Fibroblast of villous mesenchyme (primary cell): Measurements from ENCODE around the gene CEL. TPM values are rescaled to one million over a fixed set of nuclear protein-coding genes. Genes with fewer than 3 reads are reported as not detected.
"Not testable (repeated sequence)": the region's sequence is repeated elsewhere in the genome, so short reads cannot be mapped to it uniquely, and the experiment has no call there.

Experiments
- DNase-seq: peaks from one replicate; pipeline ENCODE4 v3.0.0-alpha.2; 2010; ENCODE audit warnings: low read depth
- H3K4me3 ChIP-seq: 2 replicates; pipeline ENCODE4 v1.5.1; 2011; ENCODE audit warnings: low read depth, mild to moderate bottlenecking, low read length
- CTCF ChIP-seq: IDR thresholded peaks from 2 replicates; pipeline ENCODE4 v1.5.1; 2012; ENCODE audit warnings: low read depth, mild to moderate bottlenecking, low read length; ENCODE audit not compliant: insufficient read depth
- total RNA-seq: library from RNA; depleted of rRNA; stranded (reverse); fragments of >200 nt; gene quantifications from 2 replicates; pipeline ENCODE4 v1.2.3, GENCODE V29; 2012

The CEL gene
- under 0.01 TPM in 2 replicates for total RNA-seq

- not testable (repeated sequence) for H3K4me3 ChIP-seq, DNase-seq
Measured at GRCh38 chr9:133061764-133062145, at the start of gene CEL. Gene CEL (plus strand): TSS chr9:133061981. CDS start chr9:133062003, 22 bp downstream.

GRCh38 chr9:133014696-133015095, 47.1 kb upstream of the CEL start:
- DNase-seq: no peak
- TF ChIP-seq CTCF: no peak
- no peak overlapping the region for H3K4me3 ChIP-seq

GRCh38 chr9:133023117-133023890, 38.5 kb upstream of the CEL start:
- H3K4me3 ChIP-seq: no peak overlapping the region
- peak; percentile 17 for DNase-seq
- no peak for TF ChIP-seq CTCF

GRCh38 chr9:133026426-133026825, 35.4 kb upstream of the CEL start:
- no peak for TF ChIP-seq CTCF
- H3K4me3 ChIP-seq: no peak overlapping the region
- no peak for DNase-seq

GRCh38 chr9:133027134-133027533, 34.6 kb upstream of the CEL start:
- no peak for DNase-seq
- H3K4me3 ChIP-seq: no peak overlapping the region
- TF ChIP-seq CTCF: no peak

- TF ChIP-seq CTCF: no peak
- no peak overlapping the region for H3K4me3 ChIP-seq
- no peak for DNase-seq
Measured at GRCh38 chr9:133028221-133028620, 33.6 kb upstream of the CEL start.

GRCh38 chr9:133029994-133030316, 31.8 kb upstream of the CEL start:
- DNase-seq: no peak
- TF ChIP-seq CTCF: no peak
- H3K4me3 ChIP-seq: peak overlapping the region; percentile 98
